VCaP (cell line): ENCODE results near the gene WHRN.

Experiments
- H3K27ac ChIP-seq: fragments of 450-650 bp; 2 replicates; pipeline ENCODE4 v1.5.1; 2017
- TF ChIP-seq, protein P1 (sequence below): fragments of 450-650 bp; conservative IDR thresholded peaks from 2 replicates; pipeline ENCODE4 v1.5.1; 2017; ENCODE audit warnings: mild to moderate bottlenecking, moderate library complexity

Gene WHRN

GRCh38 chr9:114397848-114398605 lies 107.2 kb downstream of the WHRN start:
- TF ChIP-seq, protein P1, sequence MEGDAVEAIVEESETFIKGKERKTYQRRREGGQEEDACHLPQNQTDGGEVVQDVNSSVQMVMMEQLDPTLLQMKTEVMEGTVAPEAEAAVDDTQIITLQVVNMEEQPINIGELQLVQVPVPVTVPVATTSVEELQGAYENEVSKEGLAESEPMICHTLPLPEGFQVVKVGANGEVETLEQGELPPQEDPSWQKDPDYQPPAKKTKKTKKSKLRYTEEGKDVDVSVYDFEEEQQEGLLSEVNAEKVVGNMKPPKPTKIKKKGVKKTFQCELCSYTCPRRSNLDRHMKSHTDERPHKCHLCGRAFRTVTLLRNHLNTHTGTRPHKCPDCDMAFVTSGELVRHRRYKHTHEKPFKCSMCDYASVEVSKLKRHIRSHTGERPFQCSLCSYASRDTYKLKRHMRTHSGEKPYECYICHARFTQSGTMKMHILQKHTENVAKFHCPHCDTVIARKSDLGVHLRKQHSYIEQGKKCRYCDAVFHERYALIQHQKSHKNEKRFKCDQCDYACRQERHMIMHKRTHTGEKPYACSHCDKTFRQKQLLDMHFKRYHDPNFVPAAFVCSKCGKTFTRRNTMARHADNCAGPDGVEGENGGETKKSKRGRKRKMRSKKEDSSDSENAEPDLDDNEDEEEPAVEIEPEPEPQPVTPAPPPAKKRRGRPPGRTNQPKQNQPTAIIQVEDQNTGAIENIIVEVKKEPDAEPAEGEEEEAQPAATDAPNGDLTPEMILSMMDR: no peak
- peak overlapping the region; percentile 69 for H3K27ac ChIP-seq

DNA sequence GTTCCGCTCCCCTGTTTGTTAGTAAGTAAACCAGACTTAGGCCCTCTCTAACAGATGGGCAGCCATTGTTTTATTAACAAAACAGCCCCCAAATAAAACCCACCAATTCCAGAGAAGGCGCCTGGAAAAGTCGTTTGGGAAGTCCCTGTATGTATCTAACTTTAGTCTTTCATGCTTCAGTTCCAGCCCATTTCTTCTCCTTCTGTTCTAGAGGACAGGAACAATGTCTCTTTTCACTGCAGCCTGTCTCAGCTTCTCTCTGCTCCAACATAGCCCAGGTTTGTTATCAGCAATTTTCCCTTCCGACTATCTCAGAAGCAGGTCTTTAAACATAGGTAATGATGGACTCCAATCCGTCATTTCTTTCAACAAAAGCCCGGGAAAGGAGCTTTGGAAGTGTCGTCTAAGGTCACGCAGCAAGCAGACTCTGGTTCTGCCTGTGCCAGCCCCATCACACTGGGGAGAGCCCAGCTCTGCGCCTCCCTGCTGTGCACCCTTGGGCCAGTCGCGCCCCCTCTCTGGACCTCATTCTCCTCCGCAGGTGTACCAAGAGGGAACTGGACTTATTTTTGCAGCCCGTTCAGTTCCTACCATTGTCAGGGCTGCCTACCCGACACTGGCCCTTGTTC lies 107.9 kb downstream of the WHRN start:
- H3K27ac ChIP-seq: peak overlapping the region; percentile 69
- TF ChIP-seq, protein P1: no peak

GRCh38 chr9:114396558-114397218 lies 108.6 kb downstream of the WHRN start:
- TF ChIP-seq, protein P1: no peak
- no peak overlapping the region for H3K27ac ChIP-seq

DNA sequence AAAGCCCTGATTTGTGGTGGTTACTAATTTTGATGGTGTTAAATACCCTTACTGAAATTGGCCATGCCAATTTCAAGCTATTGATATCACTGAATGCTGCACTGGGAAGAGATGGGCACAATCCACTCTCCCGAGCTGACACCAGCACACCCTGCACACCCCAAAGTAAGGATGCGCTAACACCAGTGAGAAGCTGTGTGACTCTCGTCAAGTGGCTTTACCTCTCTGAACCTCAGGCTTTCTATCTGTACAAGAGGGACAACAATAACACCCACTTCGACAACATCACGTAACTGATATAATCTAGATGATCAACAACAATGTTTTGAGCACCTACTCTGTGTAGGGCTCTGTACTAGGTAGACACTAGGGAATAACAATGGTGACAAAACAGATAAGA lies 109.5 kb downstream of the WHRN start:
- H3K27ac ChIP-seq: no peak overlapping the region
- TF ChIP-seq, protein P1: no peak

GRCh38 chr9:114395334-114395617 lies 110.0 kb downstream of the WHRN start:
- no peak overlapping the region for H3K27ac ChIP-seq
- TF ChIP-seq, protein P1: no peak

- H3K27ac ChIP-seq: peak overlapping the region; percentile 80; the same call in 1 of the 2 replicates
- TF ChIP-seq, protein P1: no peak
Measured at GRCh38 chr9:114394523-114395333, 110.5 kb downstream of the WHRN start.

DNA sequence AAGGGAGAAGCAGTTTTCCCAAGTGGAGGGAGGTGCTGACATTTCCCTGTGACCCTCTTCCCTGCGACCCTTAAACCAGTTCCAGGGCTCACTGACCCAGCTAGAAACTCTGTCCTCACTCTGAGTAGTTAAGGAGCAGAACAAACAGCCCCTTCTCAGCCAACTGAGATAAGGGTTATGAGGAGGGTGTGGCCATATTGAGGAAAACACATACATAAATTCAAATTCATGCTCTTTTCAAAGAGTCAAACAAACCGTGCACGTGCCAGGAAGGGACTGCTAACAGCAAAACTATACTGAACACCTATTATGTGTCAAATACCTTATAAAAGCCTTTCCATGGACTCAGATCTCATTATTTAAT lies 112.5 kb downstream of the WHRN start:
- peak overlapping the region; percentile 80 for H3K27ac ChIP-seq

More for the DNA sequence above, 112.5 kb downstream of the WHRN start:
- TF ChIP-seq, protein P1: no peak
